ENCODE results near the gene MYOD1. TPM values are rescaled to one million over a fixed set of nuclear protein-coding genes. Genes with fewer than 3 reads are reported as not detected.

The MYOD1 gene
- total and polyA plus RNA-seq, 9 donors: not detected

GRCh38 chr11:17763703-17764102, 44.3 kb downstream of the MYOD1 start:
- no peaks in the 10 kb centered on the region for H3K36me3 ChIP-seq
- H3K9me3 ChIP-seq: no peaks in the 10 kb centered on the region
- H3K4me1 ChIP-seq (ENCODE audit: insufficient read depth): no peaks in the 10 kb centered on the region
- intact Hi-C loops (cut with DNase I): no loop called here
- no peak for DNase-seq
- no peak overlapping the region for H3K4me3 ChIP-seq
- H3K27me3 ChIP-seq: no peaks in the 10 kb centered on the region
- no peak overlapping the region for H3K27ac ChIP-seq
- TF ChIP-seq POLR2A (IDR thresholded peaks at IDR 0.05): no peak
- no peak for TF ChIP-seq EP300 (IDR thresholded peaks at IDR 0.05)
- TF ChIP-seq CTCF (IDR thresholded peaks at IDR 0.05): no peak
- 58 to 64% (median 61%) methylated on average over 3 of the region's 3 CpGs for WGBS, 3 donors

GRCh38 chr11:17764446-17765218, 45.3 kb downstream of the MYOD1 start:
- no peak for DNase-seq
- Histone ChIP-seq H3K4me3 (no peak overlapping the region), H3K4me1 (ENCODE audit: insufficient read depth) (no peaks in the 10 kb centered on the region), H3K27me3 (no peaks in the 10 kb centered on the region), H3K9me3 (no peaks in the 10 kb centered on the region), H3K27ac (no peak overlapping the region), H3K36me3 (no peaks in the 10 kb centered on the region)
- intact Hi-C loops (cut with DNase I): loop anchor here in 1 of 4 donors (5.0 kb wide), 1 partner anchor 47 kb away; the partner anchor contains the start of gene MYOD1
- TF ChIP-seq CTCF (IDR thresholded peaks at IDR 0.05) (no peak), EP300 (IDR thresholded peaks at IDR 0.05) (no peak), POLR2A (IDR thresholded peaks at IDR 0.05) (no peak)
- 69 to 74% (median 74%) methylated on average over 19 of the region's 19 CpGs for WGBS, 3 donors

- Histone ChIP-seq H3K4me1 (ENCODE audit: insufficient read depth) (no peaks in the 10 kb centered on the region), H3K9me3 (no peaks in the 10 kb centered on the region), H3K27ac (no peak overlapping the region), H3K4me3 (no peak overlapping the region), H3K36me3 (no peaks in the 10 kb centered on the region), H3K27me3 (no peaks in the 10 kb centered on the region)
- 80 to 85% (median 84%) methylated on average over 13 of the region's 13 CpGs for WGBS, 3 donors
- intact Hi-C loops (cut with DNase I): loop anchor here in 1 of 4 donors (5.0 kb wide), 1 partner anchor 48 kb away; the partner anchor contains the start of gene MYOD1
- no peak for DNase-seq
- TF ChIP-seq EP300 (IDR thresholded peaks at IDR 0.05) (no peak), POLR2A (IDR thresholded peaks at IDR 0.05) (no peak), CTCF (IDR thresholded peaks at IDR 0.05) (no peak)
Measured at GRCh38 chr11:17765356-17766072, 46.1 kb downstream of the MYOD1 start.

- intact Hi-C loops (cut with DNase I): loop anchor here in 1 of 4 donors (5.0 kb wide), 1 partner anchor 49 kb away; the partner anchor contains the start of gene MYOD1
- Histone ChIP-seq H3K27ac (no peak overlapping the region), H3K9me3 (no peaks in the 10 kb centered on the region), H3K36me3 (no peaks in the 10 kb centered on the region), H3K4me1 (ENCODE audit: insufficient read depth) (no peaks in the 10 kb centered on the region), H3K27me3 (no peaks in the 10 kb centered on the region), H3K4me3 (no peak overlapping the region)
- DNase-seq: no peak
- no peak for TF ChIP-seq CTCF (IDR thresholded peaks at IDR 0.05)
- TF ChIP-seq EP300 (IDR thresholded peaks at IDR 0.05): no peak
- no peak for TF ChIP-seq POLR2A (IDR thresholded peaks at IDR 0.05)
- WGBS, 3 donors: 89 to 94% (median 90%) methylated on average over 8 of the region's 8 CpGs
Measured at GRCh38 chr11:17766073-17766359, 46.6 kb downstream of the MYOD1 start.

Data from ovary (tissue), 9 donors.